ENCODE measurements around the gene HSD3B1.

The HSD3B1 gene

GRCh38 chr1:119506941-119507340 lies at the start of gene HSD3B1:
Gene HSD3B1 (plus strand): TSS chr1:119507210. CDS start chr1:119507477, 267 bp downstream.
- DNase-seq (ENCODE audit: low spot score): no peak

DNA sequence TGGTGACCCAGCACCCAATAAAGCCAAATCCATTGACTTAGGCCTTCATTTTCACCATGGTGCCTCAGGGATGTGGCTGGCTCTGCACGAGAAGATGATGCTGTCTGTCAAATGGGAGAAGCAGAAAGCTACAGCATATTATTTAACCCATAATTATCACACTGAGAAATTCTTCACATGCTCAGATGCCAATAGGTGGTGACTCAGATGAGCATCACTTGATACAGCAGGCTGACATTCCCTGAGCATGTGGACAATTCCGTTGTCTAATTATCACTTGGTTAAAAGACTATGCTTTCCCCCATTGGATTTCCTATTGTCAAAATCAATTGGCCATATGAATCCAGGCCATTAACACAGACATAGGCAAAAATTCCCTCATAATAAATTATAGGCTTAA lies 44.0 kb upstream of the HSD3B1 start:
- no peak for DNase-seq (ENCODE audit: low spot score)

DNA sequence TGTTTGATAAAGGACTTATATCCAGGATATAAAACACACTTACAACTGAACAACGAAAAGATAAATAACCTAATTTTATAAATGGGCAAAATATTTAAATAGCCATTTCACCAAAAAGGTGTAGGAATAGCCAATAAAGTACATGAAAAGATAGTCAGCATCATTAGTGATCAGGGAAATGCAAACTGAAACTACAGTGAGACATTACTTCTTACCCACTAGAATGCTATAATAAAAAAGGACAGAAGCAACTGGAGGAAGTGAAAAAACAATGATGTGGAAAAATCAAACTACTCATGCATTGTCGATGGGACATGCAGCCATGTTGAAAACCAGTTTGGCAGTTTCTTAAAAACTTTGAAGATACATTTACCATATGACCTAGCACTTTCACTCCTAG lies 43.4 kb upstream of the HSD3B1 start:
- no peak for DNase-seq (ENCODE audit: low spot score)

DNA sequence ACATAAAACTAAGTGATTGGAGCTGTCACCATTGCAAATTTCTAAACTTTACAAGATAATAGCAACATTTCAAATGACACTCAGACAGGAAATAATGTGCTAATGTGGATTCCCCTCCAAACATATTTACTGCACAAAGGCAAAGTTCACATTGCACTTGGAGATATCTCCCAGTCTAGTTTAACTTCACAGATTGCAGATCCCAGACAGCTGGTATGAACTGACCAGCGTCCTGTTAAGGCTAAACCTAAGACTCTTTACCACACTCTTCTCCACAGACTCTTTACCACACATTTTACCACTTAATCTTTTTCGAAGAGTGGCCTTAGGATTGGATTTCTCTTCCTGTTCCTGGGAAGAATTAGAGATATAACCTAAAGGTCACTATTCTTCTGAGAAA lies 40.6 kb upstream of the HSD3B1 start:
- DNase-seq (ENCODE audit: low spot score): no peak

DNA sequence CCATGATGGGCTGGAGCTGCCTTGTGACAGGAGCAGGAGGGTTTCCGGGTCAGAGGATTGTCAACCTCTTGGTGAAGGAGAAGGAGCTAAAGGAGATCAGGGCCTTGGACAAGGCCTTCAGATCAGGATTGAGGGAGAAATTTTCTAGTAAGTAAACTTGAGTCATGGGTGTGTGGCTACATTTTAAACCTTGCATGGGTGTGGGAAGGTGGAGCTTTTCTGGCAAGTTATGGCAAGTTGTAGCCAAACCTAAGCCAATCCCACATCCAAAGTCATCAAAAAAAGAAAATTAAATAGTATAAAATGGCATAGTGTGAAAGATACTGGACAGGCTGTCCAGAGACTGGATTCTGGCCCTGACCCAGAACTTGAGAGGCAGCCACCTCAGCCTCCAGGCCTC lies 39.8 kb upstream of the HSD3B1 start:
- DNase-seq (ENCODE audit: low spot score): no peak

DNA sequence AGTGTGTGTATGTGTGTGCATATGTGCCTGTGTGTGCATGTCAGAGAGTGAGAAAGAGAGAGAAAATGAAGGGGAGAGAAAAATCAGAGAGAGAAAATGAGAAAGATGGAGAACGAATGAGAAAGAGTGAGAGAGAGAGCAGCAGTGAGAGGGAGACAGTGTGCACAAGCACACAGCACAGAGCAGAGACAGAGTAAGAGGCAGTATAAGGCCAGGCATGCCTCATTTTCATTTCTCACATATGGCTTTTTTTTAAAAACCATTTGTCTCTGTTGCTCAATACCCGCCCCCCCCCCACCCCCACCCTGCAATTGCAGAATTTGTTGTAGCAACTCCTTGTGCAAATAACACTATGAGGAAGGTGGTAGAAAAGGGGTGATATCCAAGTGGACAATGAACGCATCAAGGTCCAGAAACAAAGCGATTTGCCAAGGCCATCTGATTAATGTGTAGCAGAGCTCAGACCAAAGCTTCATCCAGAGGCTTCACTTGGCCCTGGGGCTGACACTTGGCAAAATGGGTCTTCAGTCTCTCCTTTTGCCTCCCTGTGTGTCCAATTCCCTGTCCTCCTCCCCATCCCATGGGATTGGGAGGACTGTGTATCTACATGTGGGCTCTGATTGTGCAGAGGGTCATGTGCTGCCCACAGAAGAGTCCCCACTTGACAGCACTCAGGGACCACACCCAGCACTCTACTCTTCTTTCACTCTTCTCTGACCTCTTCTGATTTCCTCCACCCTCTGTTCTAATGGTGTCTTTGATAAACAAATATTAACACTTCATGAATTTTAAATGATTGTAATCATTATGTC lies 38.9 kb upstream of the HSD3B1 start:
- no peak for DNase-seq (ENCODE audit: low spot score)

DNA sequence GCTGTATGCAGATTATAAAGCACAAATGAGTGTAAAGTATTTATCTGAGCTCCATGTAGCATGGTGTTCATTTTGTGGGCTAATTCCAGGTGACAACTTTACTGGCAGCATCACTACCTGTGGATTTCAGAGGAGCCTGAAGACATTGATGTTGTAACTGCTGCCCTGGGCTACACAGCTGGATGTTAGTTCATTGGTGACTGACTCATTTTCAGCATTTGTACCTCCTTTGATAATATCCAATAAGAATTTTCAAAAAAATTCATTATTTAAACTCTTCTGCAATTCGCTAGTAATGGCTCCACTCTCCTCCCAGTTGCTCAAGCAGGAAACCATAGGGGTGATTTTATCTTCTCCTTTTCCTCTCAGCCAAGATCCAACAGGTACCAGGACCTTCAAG lies 37.3 kb upstream of the HSD3B1 start:
- DNase-seq (ENCODE audit: low spot score): no peak

DNA sequence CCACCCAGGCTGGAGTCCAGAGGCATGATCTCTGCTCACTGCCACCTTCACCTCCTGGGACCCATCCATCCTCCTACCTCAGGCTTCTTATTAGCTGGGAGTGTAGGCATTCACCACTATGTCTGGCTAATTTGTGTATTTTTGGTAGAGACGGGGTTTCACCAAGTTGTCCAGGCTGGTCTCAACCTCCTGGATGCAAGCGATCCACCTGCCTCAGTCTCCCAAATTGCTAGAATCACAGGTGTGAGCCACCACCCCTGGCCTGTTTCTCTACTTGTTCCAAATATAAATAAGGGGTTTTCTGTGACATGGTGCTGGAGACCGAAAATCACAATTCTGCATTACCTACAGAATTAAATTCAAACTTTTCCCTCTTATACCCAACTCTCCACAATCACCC lies 36.6 kb upstream of the HSD3B1 start:
- no peak for DNase-seq (ENCODE audit: low spot score)

- DNase-seq (ENCODE audit: low spot score): no peak
These were observed 36.1 kb upstream of the HSD3B1 start for GRCh38 chr1:119470958-119471357.

GRCh38 chr1:119471566-119471965 lies 35.4 kb upstream of the HSD3B1 start:
- DNase-seq (ENCODE audit: low spot score): no peak

DNA sequence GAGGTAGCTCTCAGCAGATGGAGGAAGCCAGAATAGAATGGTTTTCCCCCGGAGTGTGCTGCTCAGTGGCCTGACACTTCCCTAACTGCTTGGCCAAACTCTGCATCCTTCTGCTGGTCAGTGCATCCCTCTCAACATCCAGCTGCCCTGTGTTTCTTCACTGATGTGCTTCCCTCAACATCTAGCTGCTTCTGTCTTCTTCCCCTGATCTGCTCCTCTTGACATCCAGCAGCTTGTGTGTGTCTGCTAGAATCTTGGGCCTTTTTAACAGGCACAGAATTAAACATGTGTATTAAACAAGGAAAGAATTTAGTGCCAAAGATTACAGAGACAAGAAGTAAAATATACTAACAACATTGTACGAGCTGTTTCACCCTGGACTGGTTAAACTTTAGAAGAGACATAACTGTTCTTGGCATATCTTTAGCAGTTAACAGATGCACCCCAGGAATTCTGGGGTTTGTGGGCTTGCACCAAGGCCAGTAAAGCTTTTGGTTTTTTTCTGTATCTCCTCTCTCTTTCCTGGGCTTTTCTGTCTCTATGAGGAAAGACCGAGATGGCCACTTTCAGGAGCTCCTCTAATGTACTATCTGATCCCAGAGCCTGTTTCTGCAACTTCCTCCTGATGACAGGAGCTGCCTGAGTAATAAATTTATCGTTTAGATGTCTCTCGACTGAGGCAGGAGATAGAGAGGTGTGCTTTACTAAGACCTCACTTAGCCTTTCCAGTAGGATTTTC lies 34.8 kb upstream of the HSD3B1 start:
- no peak for DNase-seq (ENCODE audit: low spot score)

DNA sequence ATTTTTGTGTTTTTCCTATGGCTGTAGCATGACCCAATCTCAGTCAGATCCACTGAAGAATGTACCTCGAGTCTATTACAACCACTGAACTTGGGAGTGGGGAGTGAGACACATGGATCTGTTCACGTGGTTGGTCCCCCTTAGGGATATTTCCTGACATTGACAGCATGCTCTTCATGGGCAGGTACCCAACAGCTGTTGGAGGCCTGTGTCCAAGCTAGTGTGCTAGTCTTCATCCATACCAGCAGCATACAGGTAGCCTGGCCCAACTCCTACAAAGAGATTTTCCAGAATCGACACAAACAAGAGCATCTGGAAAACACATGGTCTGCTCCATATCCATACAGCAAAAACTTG lies 34.2 kb upstream of the HSD3B1 start:
- DNase-seq (ENCODE audit: low spot score): no peak

- peak; percentile 15 for DNase-seq (ENCODE audit: low spot score)
These were observed 31.1 kb upstream of the HSD3B1 start for GRCh38 chr1:119475866-119476439.

DNA sequence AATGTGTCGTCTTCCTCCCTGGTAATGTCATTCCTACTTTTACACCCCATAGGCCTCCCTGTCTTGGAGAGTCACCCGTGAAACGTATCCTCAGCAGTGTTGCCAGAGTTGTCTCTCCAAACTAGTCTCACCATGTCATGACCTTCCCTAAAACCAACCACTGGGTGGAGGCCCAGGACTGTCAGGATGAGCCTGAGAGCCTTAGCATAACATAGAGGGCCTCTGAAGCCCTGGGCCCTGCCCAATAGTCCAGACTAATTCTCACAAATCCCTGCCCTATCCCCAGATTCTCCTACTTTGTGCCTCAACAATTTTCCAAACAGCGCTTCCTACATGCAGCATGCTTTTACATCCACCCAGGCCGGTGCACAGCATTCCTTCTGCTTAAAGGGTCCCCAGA lies 29.3 kb upstream of the HSD3B1 start:
- no peak for DNase-seq (ENCODE audit: low spot score)

GRCh38 chr1:119480175-119480574 lies 26.8 kb upstream of the HSD3B1 start:
- DNase-seq (ENCODE audit: low spot score): no peak

- DNase-seq (ENCODE audit: low spot score): no peak
These were observed 25.1 kb upstream of the HSD3B1 start for GRCh38 chr1:119481951-119482350.

GRCh38 chr1:119482517-119483425 lies 24.2 kb upstream of the HSD3B1 start:
- DNase-seq (ENCODE audit: low spot score): no peak

GRCh38 chr1:119483441-119484200 lies 23.4 kb upstream of the HSD3B1 start:
- DNase-seq (ENCODE audit: low spot score): no peak

DNA sequence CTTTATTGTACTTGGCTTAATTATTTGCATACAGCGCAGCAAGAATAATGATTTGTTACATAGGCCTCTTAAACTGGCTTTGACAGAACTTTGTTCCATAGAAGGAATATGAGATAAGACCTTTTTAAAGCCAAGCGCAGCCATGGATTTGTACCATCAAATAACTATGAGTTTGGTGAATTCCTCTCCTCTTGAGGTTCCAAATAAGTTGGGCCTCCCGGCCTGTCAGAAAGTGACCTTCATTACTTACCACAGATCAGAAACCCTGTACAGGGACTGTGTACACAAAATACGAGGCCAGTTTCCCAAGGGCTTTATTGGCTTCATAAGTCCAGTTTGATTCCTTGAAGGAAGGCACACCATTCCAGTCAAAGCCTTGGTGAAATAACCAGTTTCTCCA lies 21.8 kb upstream of the HSD3B1 start:
- no peak for DNase-seq (ENCODE audit: low spot score)

DNA sequence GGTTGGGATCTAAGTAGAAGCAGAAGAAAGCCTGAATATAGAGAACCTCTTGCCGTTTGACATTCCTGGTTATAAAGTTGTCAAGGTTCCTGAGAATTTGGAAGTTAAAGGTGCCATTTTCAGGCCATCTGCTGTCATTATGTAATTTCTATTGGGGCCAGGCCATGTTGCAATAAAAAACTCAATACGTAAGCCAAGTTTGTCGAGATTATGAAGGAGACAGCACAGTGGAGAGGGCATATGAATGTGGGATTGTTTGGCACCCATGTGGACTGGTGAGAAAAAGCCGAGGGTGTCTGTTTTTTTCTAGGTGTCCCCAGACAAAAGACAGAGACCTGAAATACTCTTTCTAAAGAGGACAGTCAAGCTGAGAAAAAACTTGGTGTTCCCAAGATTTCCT lies 18.8 kb upstream of the HSD3B1 start:
- DNase-seq (ENCODE audit: low spot score): no peak

GRCh38 chr1:119489201-119489600 lies 17.8 kb upstream of the HSD3B1 start:
- DNase-seq (ENCODE audit: low spot score): no peak

Measured in AG08395 (cell line).